GM19099 (cell line): ENCODE data around the gene KIRREL2.

Experiments
- POLR2A ChIP-seq: IDR thresholded peaks from 3 replicates; pipeline ENCODE4 v1.6.1; 2011; ENCODE audit warnings: low read depth; ENCODE audit not compliant: insufficient read length; ENCODE audit errors: extremely low read depth

KIRREL2 gene

DNA sequence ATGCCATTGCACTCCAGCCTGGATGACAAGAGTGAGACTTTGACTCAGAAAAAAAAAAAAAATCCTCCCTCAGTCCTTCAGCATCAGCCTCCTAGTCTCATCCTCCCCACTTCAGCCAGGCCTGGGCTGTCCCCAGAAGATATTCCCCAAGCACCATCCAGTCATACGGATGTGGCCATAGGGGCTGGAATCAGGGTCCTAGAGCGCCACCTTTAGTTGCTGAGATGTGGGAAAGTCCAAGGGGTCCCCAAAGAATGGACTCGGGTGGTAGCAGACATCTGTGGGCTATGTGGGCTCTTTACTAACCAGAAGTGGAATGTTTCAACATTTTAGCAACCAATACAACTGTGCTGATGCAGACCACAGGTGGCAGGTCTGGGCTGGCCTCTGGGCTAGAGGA is 54.5 kb downstream of the KIRREL2 start:
- TF ChIP-seq POLR2A: no peak

DNA sequence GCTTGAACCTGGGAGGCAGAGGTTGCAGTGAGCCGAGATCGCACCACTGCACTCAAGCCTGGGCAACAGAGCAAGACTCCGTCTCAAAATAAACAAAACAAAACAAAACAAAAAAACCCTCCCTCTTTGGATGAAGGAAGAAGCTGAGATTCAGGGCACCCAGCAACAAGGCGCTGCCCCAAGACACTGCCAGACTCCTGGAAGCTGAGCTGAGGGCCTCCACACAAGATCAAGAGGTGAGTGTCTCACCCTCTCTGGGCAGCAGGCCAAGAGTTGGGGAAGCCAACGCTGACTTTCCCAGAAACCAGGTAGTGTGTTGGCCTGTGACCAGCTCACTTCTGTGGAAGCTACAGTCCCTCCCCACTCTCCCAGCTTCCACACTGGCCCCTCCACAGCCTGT is 55.1 kb downstream of the KIRREL2 start:
- TF ChIP-seq POLR2A: no peak

DNA sequence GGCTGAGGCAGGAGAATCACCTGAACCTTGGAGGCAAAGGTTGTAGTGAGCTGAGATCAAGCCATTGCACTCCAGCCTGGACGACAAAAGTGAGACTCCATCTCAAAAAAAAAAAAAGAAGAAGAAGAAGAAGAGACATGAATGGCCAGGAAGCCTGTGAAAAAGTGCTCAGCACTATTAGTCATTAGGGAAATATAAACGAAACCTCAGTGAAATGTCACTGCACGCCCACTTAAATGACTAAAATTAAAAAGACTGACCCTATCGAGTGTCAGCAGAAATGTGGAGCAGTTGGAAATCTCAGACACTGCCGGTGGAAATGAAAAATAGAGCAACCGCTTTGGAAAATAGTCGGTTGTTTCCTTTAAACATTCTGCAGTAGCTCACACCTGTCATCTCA is 56.9 kb downstream of the KIRREL2 start:
- no peak for TF ChIP-seq POLR2A

DNA sequence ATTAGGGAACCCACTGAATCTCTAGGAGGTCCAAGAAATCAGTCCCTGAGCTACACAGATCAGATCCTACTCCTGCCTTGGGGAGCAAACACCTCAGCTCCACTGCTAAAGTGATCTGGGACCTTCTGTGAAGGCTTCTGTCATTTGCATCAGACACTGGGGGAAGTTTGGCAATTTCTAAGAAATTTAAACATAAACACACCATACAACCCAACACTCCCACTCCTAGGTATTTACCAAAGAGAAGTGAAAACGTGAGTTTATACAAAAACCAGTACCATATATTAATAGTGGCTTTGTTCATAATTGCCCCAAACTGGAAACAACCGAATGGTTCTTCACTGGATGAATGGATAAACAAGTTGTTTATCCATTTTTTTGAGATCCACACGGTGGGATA is 58.7 kb downstream of the KIRREL2 start:
- no peak for TF ChIP-seq POLR2A
